ENCODE measurements around the gene ATXN7L3.

ATXN7L3 gene

GRCh38 chr17:44233582-44233981 is 33.9 kb upstream of the ATXN7L3 start:
- TF ChIP-seq CTCF (conservative IDR thresholded peaks at IDR 0.05; ENCODE audit: low read depth, low read length): no peak
- H3K4me3 ChIP-seq (ENCODE audit: low read length): no peak overlapping the region
- DNase-seq (ENCODE audit: low read depth): no peak

- TF ChIP-seq CTCF (conservative IDR thresholded peaks at IDR 0.05; ENCODE audit: low read depth, low read length): no peak
- H3K4me3 ChIP-seq (ENCODE audit: low read length): no peak overlapping the region
- no peak for DNase-seq (ENCODE audit: low read depth)
These were observed 32.4 kb upstream of the ATXN7L3 start for GRCh38 chr17:44232061-44232460.

GRCh38 chr17:44230140-44230539 is 30.5 kb upstream of the ATXN7L3 start:
- DNase-seq (ENCODE audit: low read depth): no peak
- no peak for TF ChIP-seq CTCF (conservative IDR thresholded peaks at IDR 0.05; ENCODE audit: low read depth, low read length)
- H3K4me3 ChIP-seq (ENCODE audit: low read length): no peak overlapping the region

GRCh38 chr17:44229090-44229489 is 29.4 kb upstream of the ATXN7L3 start:
- no peak for TF ChIP-seq CTCF (conservative IDR thresholded peaks at IDR 0.05; ENCODE audit: low read depth, low read length)
- H3K4me3 ChIP-seq (ENCODE audit: low read length): no peak overlapping the region
- DNase-seq (ENCODE audit: low read depth): no peak

GRCh38 chr17:44223541-44224071 is 23.9 kb upstream of the ATXN7L3 start:
- no peak overlapping the region for H3K4me3 ChIP-seq (ENCODE audit: low read length)
- TF ChIP-seq CTCF (conservative IDR thresholded peaks at IDR 0.05; ENCODE audit: low read depth, low read length): no peak
- DNase-seq (ENCODE audit: low read depth): no peak

- peak; percentile 24 for TF ChIP-seq CTCF (conservative IDR thresholded peaks at IDR 0.05; ENCODE audit: low read depth, low read length)
- no peak for DNase-seq (ENCODE audit: low read depth)
- H3K4me3 ChIP-seq (ENCODE audit: low read length): peak overlapping the region; percentile 83
These were observed 22.6 kb upstream of the ATXN7L3 start for GRCh38 chr17:44222112-44222869.

- H3K4me3 ChIP-seq (ENCODE audit: low read length): peak overlapping the region; percentile 83
- no peak for DNase-seq (ENCODE audit: low read depth)
- no peak for TF ChIP-seq CTCF (conservative IDR thresholded peaks at IDR 0.05; ENCODE audit: low read depth, low read length)
These were observed 22.1 kb upstream of the ATXN7L3 start for GRCh38 chr17:44221862-44222111.
